Fibroblast of lung (primary cell): ENCODE measurements around the gene ALAS1. TPM values are rescaled to one million over a fixed set of nuclear protein-coding genes. Genes with fewer than 3 reads are reported as not detected.

Experiments used
- DNase-seq, 2 donors: peaks; one replicate each; pipeline versions ENCODE4 v3.0.0 to v3.0.0-alpha.2; 2010; ENCODE audit warnings: low read depth in 2 of 2
- H2AFZ ChIP-seq: 2 replicates; pipeline ENCODE4 v1.5.1; 2012; ENCODE audit warnings: low read length, control low read depth, inconsistent platforms
- H3K27ac ChIP-seq: 2 replicates; pipeline ENCODE4 v1.5.1; 2011; ENCODE audit warnings: low read length, control low read depth; ENCODE audit not compliant: insufficient read depth
- H3K27me3 ChIP-seq: 2 replicates; pipeline ENCODE4 v1.5.1; 2011; ENCODE audit warnings: mild to moderate bottlenecking, low read length; ENCODE audit not compliant: control insufficient read depth, insufficient read depth
- H3K36me3 ChIP-seq: 2 replicates; pipeline ENCODE4 v1.5.1; 2011; ENCODE audit warnings: low read length; ENCODE audit not compliant: control insufficient read depth, insufficient read depth
- H3K4me1 ChIP-seq: 2 replicates; pipeline ENCODE4 v1.5.1; 2011; ENCODE audit warnings: low read length; ENCODE audit not compliant: control insufficient read depth, insufficient read depth; ENCODE audit errors: extremely low read depth
- H3K4me2 ChIP-seq: 2 replicates; pipeline ENCODE4 v1.5.1; 2011; ENCODE audit warnings: low read length, control low read depth; ENCODE audit not compliant: insufficient read depth; ENCODE audit errors: extremely low read depth
- H3K4me3 ChIP-seq, 4 experiments: fragments of 200-600 bp in 1 of 4; sonication (generic) in 1 of 4; replicated peaks in 1 of 4; 2 replicates each; pipeline ENCODE4 v1.5.1; 2011 to 2016; ENCODE audit warnings: low read length in 4 of 4, low read depth in 3 of 4, mild to moderate bottlenecking in 3 of 4, control low read depth in 2 of 4, inconsistent platforms in 1 of 4, mixed read lengths in 1 of 4; ENCODE audit not compliant: insufficient read depth in 1 of 4; ENCODE audit errors: control extremely low read depth in 1 of 4
- H3K79me2 ChIP-seq: 2 replicates; pipeline ENCODE4 v1.5.1; 2012; ENCODE audit warnings: mild to moderate bottlenecking, low read length, inconsistent platforms; ENCODE audit not compliant: control insufficient read depth, insufficient read depth
- H3K9ac ChIP-seq: 2 replicates; pipeline ENCODE4 v1.5.1; 2011; ENCODE audit warnings: mild to moderate bottlenecking, low read length, control low read depth; ENCODE audit not compliant: insufficient read depth
- H3K9me3 ChIP-seq: 2 replicates; pipeline ENCODE4 v1.5.1; 2012; ENCODE audit warnings: low read depth, low read length; ENCODE audit not compliant: control insufficient read depth, insufficient read depth
- H4K20me1 ChIP-seq: 2 replicates; pipeline ENCODE4 v1.5.1; 2011; ENCODE audit warnings: low read length; ENCODE audit not compliant: control insufficient read depth, insufficient read depth; ENCODE audit errors: extremely low read depth
- EZH2 ChIP-seq: IDR thresholded peaks from 2 replicates; pipeline ENCODE4 v1.5.1; 2012; ENCODE audit warnings: low read length, control low read depth, mild to moderate bottlenecking; ENCODE audit errors: missing control alignments
- polyA plus RNA-seq, 2 donors: library from polyadenylated mRNA; depleted of rRNA in 1 of 2; stranded (reverse) in 1 of 2; unstranded in 1 of 2; fragments of >200 nt; gene quantifications; 2 replicates each; pipeline ENCODE4 v1.2.1, GENCODE V29; 2011 to 2012; ENCODE audit warnings: missing spikeins in 1 of 2
- total RNA-seq: library from RNA; depleted of rRNA; stranded (reverse); fragments of >200 nt; gene quantifications from 2 replicates; pipeline ENCODE4 v1.2.1, GENCODE V29; 2014
- TF ChIP-seq, protein P1 (sequence below), 2 donors: IDR thresholded peaks in 1 of 2; conservative IDR thresholded peaks in 1 of 2; 1 replicate in 1 of 2; 2 replicates in 1 of 2; pipeline ENCODE4 v1.5.1; 2011 to 2012; ENCODE audit warnings: low read length in 2 of 2, control low read depth in 1 of 2, inconsistent platforms in 1 of 2, low read depth in 1 of 2, mild to moderate bottlenecking in 1 of 2

Gene ALAS1
- total and polyA plus RNA-seq, 2 donors (not counting 1 experiment from before 2014, with no cell fraction given): 60.9 to 61.8 TPM

DNA sequence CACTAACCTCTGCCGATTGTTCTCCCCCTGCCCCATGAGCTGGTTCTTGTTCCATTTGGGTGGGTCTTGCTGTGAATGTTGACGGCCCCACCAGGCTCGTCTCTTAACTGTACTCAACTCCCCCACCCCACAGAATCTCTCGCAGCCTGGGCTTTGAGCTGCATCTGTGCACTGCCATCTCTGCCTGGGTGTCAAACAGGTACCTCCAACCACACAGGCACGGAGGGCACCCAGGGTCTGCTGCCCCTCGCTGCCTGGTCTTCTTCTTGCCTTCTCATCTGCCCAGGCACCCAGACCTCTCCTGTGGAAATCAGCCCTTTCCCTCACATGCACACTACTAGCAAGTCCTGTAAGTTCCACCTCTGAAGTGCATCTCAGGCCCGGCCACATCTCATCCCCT, 17.4 kb downstream of the ALAS1 start:
- H4K20me1 ChIP-seq: no peaks in the 10 kb centered on the region
- no peak overlapping the region for H3K4me2 ChIP-seq
- peaks cover 26% of the 10 kb centered on the region for H3K36me3 ChIP-seq

DNA sequence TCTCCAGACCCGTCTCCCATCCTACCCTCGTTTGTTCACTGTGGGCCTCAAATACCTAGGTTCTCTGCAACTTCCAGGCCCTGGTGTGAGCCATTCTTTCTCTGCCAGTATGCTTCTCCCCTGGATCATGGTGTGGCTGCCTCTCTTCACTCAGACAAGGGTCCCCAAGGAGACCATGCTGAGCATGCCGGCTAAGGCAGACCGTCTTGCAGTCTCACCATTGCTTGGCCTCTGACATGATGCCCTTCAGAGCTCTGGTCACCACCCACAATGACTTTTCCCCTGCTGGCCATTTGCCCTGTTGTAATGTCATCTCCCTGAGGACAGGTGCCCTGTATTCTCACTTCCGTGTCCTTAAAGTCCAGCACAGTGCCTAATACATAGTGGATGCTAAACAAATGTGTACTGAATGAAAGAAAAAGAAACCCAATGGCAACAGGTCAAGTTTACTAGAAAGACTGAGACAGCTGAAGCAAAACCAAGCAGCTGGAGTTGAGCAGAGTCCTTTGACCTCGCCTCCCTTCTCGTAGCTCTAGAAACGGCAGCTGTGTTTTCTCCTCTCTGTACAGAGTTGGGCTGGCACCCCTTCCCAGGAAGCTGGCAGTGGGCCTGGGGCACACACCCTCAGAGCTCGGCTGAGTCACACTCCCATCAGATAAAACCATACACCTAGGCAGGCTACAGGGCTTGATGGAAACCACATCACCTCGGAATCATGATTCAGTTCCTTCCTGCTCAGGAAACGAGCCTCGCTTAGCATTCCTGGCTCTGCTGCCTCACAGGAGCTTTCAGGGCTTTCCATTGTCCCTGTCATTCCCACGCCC, 18.8 kb downstream of the ALAS1 start:
- Histone ChIP-seq H2AFZ (no peak overlapping the region), H3K9me3 (no peaks in the 10 kb centered on the region), H4K20me1 (no peaks in the 10 kb centered on the region), H3K27me3 (no peaks in the 10 kb centered on the region), H3K9ac (no peak overlapping the region), H3K36me3 (peaks cover 16% of the 10 kb centered on the region), H3K4me1 (peaks cover 9% of the 10 kb centered on the region), H3K79me2 (no peaks in the 10 kb centered on the region), H3K27ac (no peak overlapping the region), H3K4me3 (no peak overlapping the region), H3K4me2 (peak overlapping the region; percentile 56)
- DNase-seq: peak; percentile 85 to 92
- TF ChIP-seq, protein P1, sequence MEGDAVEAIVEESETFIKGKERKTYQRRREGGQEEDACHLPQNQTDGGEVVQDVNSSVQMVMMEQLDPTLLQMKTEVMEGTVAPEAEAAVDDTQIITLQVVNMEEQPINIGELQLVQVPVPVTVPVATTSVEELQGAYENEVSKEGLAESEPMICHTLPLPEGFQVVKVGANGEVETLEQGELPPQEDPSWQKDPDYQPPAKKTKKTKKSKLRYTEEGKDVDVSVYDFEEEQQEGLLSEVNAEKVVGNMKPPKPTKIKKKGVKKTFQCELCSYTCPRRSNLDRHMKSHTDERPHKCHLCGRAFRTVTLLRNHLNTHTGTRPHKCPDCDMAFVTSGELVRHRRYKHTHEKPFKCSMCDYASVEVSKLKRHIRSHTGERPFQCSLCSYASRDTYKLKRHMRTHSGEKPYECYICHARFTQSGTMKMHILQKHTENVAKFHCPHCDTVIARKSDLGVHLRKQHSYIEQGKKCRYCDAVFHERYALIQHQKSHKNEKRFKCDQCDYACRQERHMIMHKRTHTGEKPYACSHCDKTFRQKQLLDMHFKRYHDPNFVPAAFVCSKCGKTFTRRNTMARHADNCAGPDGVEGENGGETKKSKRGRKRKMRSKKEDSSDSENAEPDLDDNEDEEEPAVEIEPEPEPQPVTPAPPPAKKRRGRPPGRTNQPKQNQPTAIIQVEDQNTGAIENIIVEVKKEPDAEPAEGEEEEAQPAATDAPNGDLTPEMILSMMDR (conservative IDR thresholded peaks at IDR 0.05 in 1 of 2, IDR thresholded peaks at IDR 0.05 in 1 of 2; ENCODE audit: low read depth in 1 of 2, low read length in 2 of 2): no peak
- no peak for TF ChIP-seq EZH2

More for the DNA sequence above, 17.4 kb downstream of the ALAS1 start:
- H3K9ac ChIP-seq: no peak overlapping the region
- no peaks in the 10 kb centered on the region for H3K27me3 ChIP-seq
- no peaks in the 10 kb centered on the region for H3K79me2 ChIP-seq
- no peaks in the 10 kb centered on the region for H3K9me3 ChIP-seq
- peaks cover 9% of the 10 kb centered on the region for H3K4me1 ChIP-seq
- no peak for TF ChIP-seq EZH2
- TF ChIP-seq, protein P1 (conservative IDR thresholded peaks at IDR 0.05 in 1 of 2, IDR thresholded peaks at IDR 0.05 in 1 of 2; ENCODE audit: low read depth in 1 of 2, low read length in 2 of 2): no peak
- H2AFZ ChIP-seq: no peak overlapping the region
- H3K4me3 ChIP-seq: no peak overlapping the region
- H3K27ac ChIP-seq: no peak overlapping the region
- DNase-seq: no peak

DNA sequence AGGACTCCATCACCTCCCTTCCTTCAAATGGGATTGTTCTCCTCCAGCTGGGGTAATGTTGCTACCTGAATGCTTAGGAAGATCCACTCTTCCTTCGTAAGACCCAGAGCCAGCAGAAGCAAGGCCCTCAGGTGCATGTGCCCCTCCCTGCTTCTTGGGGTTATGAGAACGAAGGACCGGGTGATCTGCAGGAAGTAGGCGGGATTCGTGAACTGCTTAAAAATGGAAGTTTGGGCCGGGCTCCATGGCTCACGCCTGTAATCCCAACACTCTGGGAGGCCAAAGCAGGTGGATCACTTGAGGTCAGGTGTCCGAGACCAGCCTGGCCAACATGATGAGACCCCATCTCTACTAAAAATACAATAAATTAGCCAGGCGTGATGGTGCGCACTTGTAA, 19.4 kb downstream of the ALAS1 start:
- H3K4me3 ChIP-seq: no peak overlapping the region
- H3K36me3 ChIP-seq: peaks cover 12% of the 10 kb centered on the region
- peaks cover 9% of the 10 kb centered on the region for H3K4me1 ChIP-seq
- no peak for TF ChIP-seq EZH2
- no peaks in the 10 kb centered on the region for H3K27me3 ChIP-seq
- H3K9me3 ChIP-seq: no peaks in the 10 kb centered on the region
- no peak overlapping the region for H3K9ac ChIP-seq
- no peaks in the 10 kb centered on the region for H3K79me2 ChIP-seq
- H2AFZ ChIP-seq: no peak overlapping the region
- H3K27ac ChIP-seq: no peak overlapping the region
- H4K20me1 ChIP-seq: no peaks in the 10 kb centered on the region
- H3K4me2 ChIP-seq: no peak overlapping the region
- no peak for DNase-seq
